ENCODE data around the gene SEMA3B.

The SEMA3B gene

DNA sequence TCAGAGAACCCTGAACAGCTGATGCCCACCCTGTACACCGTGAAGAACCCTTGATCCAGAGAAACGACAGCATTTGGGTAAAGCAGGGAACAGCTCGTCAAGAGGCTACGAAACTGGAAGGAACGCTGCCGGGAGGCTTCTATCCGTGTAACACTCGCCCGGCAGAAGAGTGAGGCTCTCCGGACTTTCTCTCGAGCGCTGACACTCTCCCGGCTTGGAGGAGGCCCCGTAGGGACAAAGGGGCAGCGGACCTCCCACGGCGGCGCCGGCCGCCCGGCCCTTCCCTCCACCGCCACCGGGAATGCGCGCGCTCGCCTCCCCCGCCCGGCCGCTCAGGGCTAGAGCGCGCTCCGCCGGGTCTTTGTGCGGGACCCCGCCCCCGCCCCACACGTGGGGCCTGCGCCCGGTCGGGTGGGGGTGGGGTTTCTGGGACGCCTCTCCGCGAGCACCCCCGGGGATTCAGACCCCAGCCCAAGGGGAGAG, 51.9 kb downstream of the SEMA3B start (continued):
- TF ChIP-seq, protein P1, sequence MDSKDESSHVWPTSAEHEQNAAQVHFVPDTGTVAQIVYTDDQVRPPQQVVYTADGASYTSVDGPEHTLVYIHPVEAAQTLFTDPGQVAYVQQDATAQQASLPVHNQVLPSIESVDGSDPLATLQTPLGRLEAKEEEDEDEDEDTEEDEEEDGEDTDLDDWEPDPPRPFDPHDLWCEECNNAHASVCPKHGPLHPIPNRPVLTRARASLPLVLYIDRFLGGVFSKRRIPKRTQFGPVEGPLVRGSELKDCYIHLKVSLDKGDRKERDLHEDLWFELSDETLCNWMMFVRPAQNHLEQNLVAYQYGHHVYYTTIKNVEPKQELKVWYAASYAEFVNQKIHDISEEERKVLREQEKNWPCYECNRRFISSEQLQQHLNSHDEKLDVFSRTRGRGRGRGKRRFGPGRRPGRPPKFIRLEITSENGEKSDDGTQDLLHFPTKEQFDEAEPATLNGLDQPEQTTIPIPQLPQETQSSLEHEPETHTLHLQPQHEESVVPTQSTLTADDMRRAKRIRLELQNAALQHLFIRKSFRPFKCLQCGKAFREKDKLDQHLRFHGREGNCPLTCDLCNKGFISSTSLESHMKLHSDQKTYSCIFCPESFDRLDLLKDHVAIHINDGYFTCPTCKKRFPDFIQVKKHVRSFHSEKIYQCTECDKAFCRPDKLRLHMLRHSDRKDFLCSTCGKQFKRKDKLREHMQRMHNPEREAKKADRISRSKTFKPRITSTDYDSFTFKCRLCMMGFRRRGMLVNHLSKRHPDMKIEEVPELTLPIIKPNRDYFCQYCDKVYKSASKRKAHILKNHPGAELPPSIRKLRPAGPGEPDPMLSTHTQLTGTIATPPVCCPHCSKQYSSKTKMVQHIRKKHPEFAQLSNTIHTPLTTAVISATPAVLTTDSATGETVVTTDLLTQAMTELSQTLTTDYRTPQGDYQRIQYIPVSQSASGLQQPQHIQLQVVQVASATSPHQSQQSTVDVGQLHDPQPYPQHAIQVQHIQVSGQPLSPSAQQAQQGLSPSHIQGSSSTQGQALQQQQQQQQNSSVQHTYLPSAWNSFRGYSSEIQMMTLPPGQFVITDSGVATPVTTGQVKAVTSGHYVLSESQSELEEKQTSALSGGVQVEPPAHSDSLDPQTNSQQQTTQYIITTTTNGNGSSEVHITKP (tag by site-specific recombination; IDR thresholded peaks at IDR 0.05), result no peak
- TF ChIP-seq, protein P2, sequence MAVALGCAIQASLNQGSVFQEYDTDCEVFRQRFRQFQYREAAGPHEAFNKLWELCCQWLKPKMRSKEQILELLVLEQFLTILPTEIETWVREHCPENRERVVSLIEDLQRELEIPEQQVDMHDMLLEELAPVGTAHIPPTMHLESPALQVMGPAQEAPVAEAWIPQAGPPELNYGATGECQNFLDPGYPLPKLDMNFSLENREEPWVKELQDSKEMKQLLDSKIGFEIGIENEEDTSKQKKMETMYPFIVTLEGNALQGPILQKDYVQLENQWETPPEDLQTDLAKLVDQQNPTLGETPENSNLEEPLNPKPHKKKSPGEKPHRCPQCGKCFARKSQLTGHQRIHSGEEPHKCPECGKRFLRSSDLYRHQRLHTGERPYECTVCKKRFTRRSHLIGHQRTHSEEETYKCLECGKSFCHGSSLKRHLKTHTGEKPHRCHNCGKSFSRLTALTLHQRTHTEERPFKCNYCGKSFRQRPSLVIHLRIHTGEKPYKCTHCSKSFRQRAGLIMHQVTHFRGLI (tag by site-specific recombination; IDR thresholded peaks at IDR 0.05), result no peak
- TF ChIP-seq, protein P3, sequence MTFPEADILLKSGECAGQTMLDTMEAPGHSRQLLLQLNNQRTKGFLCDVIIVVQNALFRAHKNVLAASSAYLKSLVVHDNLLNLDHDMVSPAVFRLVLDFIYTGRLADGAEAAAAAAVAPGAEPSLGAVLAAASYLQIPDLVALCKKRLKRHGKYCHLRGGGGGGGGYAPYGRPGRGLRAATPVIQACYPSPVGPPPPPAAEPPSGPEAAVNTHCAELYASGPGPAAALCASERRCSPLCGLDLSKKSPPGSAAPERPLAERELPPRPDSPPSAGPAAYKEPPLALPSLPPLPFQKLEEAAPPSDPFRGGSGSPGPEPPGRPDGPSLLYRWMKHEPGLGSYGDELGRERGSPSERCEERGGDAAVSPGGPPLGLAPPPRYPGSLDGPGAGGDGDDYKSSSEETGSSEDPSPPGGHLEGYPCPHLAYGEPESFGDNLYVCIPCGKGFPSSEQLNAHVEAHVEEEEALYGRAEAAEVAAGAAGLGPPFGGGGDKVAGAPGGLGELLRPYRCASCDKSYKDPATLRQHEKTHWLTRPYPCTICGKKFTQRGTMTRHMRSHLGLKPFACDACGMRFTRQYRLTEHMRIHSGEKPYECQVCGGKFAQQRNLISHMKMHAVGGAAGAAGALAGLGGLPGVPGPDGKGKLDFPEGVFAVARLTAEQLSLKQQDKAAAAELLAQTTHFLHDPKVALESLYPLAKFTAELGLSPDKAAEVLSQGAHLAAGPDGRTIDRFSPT (tag by site-specific recombination; IDR thresholded peaks at IDR 0.05), result no peak
- TF ChIP-seq ZNF184 (tag by site-specific recombination; IDR thresholded peaks at IDR 0.05) (no peak), SETDB1 (IDR thresholded peaks at IDR 0.05; ENCODE audit: insufficient read length, low read length) (no peak), ZNF341 (tag by site-specific recombination; IDR thresholded peaks at IDR 0.05; ENCODE audit: low read depth) (peak; percentile 76), ZNF416 (tag by site-specific recombination; IDR thresholded peaks at IDR 0.05) (no peak), ZNF37A (tag by site-specific recombination; IDR thresholded peaks at IDR 0.05) (no peak), GLI2 (tag by site-specific recombination; IDR thresholded peaks at IDR 0.05; ENCODE audit: borderline replicate concordance, low read depth) (no peak), GLIS2 (tag by site-specific recombination; IDR thresholded peaks at IDR 0.05) (peak; percentile 67), ZNF473 (tag by site-specific recombination; IDR thresholded peaks at IDR 0.05) (no peak), ZFP69B (tag by site-specific recombination; IDR thresholded peaks at IDR 0.05) (no peak), ZEB2 (tag by site-specific recombination; IDR thresholded peaks at IDR 0.05) (no peak), ZNF114 (tag by site-specific recombination; IDR thresholded peaks at IDR 0.05) (no peak), ZNF843 (tag by site-specific recombination; IDR thresholded peaks at IDR 0.05) (no peak), ZNF214 (tag by site-specific recombination; IDR thresholded peaks at IDR 0.05; ENCODE audit: borderline replicate concordance) (no peak), ZNF354C (tag by site-specific recombination; IDR thresholded peaks at IDR 0.05; ENCODE audit: borderline replicate concordance, low read depth) (no peak), KLF9 (tag by site-specific recombination; IDR thresholded peaks at IDR 0.05; ENCODE audit: low read depth) (peak; percentile 74), ZBTB17 (tag by site-specific recombination; IDR thresholded peaks at IDR 0.05) (no peak), ZNF426 (tag by site-specific recombination; IDR thresholded peaks at IDR 0.05) (no peak)
- TF ChIP-seq, protein P4, sequence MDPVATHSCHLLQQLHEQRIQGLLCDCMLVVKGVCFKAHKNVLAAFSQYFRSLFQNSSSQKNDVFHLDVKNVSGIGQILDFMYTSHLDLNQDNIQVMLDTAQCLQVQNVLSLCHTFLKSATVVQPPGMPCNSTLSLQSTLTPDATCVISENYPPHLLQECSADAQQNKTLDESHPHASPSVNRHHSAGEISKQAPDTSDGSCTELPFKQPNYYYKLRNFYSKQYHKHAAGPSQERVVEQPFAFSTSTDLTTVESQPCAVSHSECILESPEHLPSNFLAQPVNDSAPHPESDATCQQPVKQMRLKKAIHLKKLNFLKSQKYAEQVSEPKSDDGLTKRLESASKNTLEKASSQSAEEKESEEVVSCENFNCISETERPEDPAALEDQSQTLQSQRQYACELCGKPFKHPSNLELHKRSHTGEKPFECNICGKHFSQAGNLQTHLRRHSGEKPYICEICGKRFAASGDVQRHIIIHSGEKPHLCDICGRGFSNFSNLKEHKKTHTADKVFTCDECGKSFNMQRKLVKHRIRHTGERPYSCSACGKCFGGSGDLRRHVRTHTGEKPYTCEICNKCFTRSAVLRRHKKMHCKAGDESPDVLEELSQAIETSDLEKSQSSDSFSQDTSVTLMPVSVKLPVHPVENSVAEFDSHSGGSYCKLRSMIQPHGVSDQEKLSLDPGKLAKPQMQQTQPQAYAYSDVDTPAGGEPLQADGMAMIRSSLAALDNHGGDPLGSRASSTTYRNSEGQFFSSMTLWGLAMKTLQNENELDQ (tag by site-specific recombination; IDR thresholded peaks at IDR 0.05; ENCODE audit: low read depth), result no peak
- TF ChIP-seq, protein P5, sequence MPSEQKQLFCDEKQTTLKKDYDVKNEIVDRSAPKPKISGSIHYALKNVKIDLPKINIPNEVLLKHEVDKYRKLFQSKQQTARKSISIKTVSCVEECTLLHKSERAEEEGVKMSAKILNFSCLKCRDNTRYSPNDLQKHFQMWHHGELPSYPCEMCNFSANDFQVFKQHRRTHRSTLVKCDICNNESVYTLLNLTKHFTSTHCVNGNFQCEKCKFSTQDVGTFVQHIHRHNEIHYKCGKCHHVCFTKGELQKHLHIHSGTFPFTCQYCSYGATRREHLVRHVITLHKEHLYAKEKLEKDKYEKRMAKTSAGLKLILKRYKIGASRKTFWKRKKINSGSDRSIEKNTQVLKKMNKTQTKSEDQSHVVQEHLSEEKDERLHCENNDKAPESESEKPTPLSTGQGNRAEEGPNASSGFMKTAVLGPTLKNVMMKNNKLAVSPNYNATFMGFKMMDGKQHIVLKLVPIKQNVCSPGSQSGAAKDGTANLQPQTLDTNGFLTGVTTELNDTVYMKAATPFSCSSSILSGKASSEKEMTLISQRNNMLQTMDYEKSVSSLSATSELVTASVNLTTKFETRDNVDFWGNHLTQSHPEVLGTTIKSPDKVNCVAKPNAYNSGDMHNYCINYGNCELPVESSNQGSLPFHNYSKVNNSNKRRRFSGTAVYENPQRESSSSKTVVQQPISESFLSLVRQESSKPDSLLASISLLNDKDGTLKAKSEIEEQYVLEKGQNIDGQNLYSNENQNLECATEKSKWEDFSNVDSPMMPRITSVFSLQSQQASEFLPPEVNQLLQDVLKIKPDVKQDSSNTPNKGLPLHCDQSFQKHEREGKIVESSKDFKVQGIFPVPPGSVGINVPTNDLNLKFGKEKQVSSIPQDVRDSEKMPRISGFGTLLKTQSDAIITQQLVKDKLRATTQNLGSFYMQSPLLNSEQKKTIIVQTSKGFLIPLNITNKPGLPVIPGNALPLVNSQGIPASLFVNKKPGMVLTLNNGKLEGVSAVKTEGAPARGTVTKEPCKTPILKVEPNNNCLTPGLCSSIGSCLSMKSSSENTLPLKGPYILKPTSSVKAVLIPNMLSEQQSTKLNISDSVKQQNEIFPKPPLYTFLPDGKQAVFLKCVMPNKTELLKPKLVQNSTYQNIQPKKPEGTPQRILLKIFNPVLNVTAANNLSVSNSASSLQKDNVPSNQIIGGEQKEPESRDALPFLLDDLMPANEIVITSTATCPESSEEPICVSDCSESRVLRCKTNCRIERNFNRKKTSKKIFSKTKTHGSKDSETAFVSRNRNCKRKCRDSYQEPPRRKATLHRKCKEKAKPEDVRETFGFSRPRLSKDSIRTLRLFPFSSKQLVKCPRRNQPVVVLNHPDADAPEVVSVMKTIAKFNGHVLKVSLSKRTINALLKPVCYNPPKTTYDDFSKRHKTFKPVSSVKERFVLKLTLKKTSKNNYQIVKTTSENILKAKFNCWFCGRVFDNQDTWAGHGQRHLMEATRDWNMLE (tag by site-specific recombination; conservative IDR thresholded peaks at IDR 0.05; ENCODE audit: low read depth), result no peak
